Neuronal stem cell (in vitro differentiated cells): Measurements from ENCODE around the gene SELENOW.

Source experiments
- DNase-seq: peaks from one replicate; pipeline ENCODE4 v3.0.0-alpha.2; 2013; ENCODE audit warnings: low spot score
- H2AFZ ChIP-seq: one replicate; pipeline ENCODE4 v1.6.1; 2013; ENCODE audit warnings: mild to moderate bottlenecking, low read length, inconsistent platforms
- H2AK5ac ChIP-seq: 2 replicates; pipeline ENCODE4 v1.6.1; 2013; ENCODE audit warnings: low read depth, mild to moderate bottlenecking, inconsistent platforms, low read length, moderate library complexity, mixed read lengths
- H2BK120ac ChIP-seq: 2 replicates; pipeline ENCODE4 v1.6.1; 2013; ENCODE audit warnings: low read depth, mild to moderate bottlenecking, inconsistent platforms, low read length, moderate library complexity, mixed read lengths
- H2BK12ac ChIP-seq: one replicate; pipeline ENCODE4 v1.6.1; 2013; ENCODE audit warnings: low read length, inconsistent platforms
- H2BK15ac ChIP-seq: 2 replicates; pipeline ENCODE4 v1.6.1; 2013; ENCODE audit warnings: mild to moderate bottlenecking, low read length, inconsistent platforms, mixed read lengths
- H2BK5ac ChIP-seq: one replicate; pipeline ENCODE4 v1.6.1; 2013; ENCODE audit warnings: inconsistent platforms, mild to moderate bottlenecking, low read length, moderate library complexity
- H3K14ac ChIP-seq: one replicate; pipeline ENCODE4 v1.6.1; 2013; ENCODE audit warnings: low read length, inconsistent platforms
- H3K18ac ChIP-seq: 2 replicates; pipeline ENCODE4 v1.6.1; 2013; ENCODE audit warnings: low read length, inconsistent platforms
- H3K23ac ChIP-seq: 2 replicates; pipeline ENCODE4 v1.6.1; 2013; ENCODE audit warnings: low read depth, mild to moderate bottlenecking, mixed read lengths, low read length, inconsistent platforms; ENCODE audit not compliant: poor library complexity
- H3K27ac ChIP-seq: replicated peaks from 3 replicates; pipeline ENCODE4 v1.5.1; 2013; ENCODE audit warnings: low read length, inconsistent platforms
- H3K27me3 ChIP-seq, 3 experiments: 2 replicates each; pipeline ENCODE4 v1.6.1; 2013; ENCODE audit warnings: low read length in 3 of 3, mild to moderate bottlenecking in 2 of 3, inconsistent platforms in 1 of 3, low read depth in 1 of 3, mixed read lengths in 1 of 3, moderate library complexity in 1 of 3; ENCODE audit not compliant: control insufficient read depth in 3 of 3, insufficient read depth in 3 of 3
- H3K36me3 ChIP-seq, 2 donors: replicated peaks in 1 of 2; 2 replicates each; pipeline ENCODE4 v1.6.1; 2013; ENCODE audit warnings: low read length in 2 of 2; ENCODE audit not compliant: control insufficient read depth in 2 of 2, insufficient read depth in 2 of 2
- H3K4ac ChIP-seq: 2 replicates; pipeline ENCODE4 v1.6.1; 2013; ENCODE audit warnings: inconsistent platforms, mild to moderate bottlenecking, low read length, moderate library complexity
- H3K4me1 ChIP-seq, 2 donors: 1 replicate in 1 of 2; 2 replicates in 1 of 2; pipeline ENCODE4 v1.6.1; 2013; ENCODE audit warnings: low read length in 2 of 2, low read depth in 1 of 2; ENCODE audit not compliant: control insufficient read depth in 2 of 2, insufficient read depth in 1 of 2
- H3K4me2 ChIP-seq: one replicate; pipeline ENCODE4 v1.6.1; 2013; ENCODE audit warnings: mild to moderate bottlenecking, low read length, inconsistent platforms; ENCODE audit not compliant: insufficient read depth, poor library complexity, severe bottlenecking
- H3K4me3 ChIP-seq, 2 donors: 2 replicates each; pipeline ENCODE4 v1.5.1; 2013; ENCODE audit warnings: low read length in 2 of 2, mild to moderate bottlenecking in 2 of 2, inconsistent platforms in 1 of 2, moderate library complexity in 1 of 2
- H3K79me1 ChIP-seq: one replicate; pipeline ENCODE4 v1.6.1; 2013; ENCODE audit warnings: low read depth, mild to moderate bottlenecking, inconsistent platforms, low read length, moderate library complexity
- H3K9ac ChIP-seq: one replicate; pipeline ENCODE4 v1.6.1; 2013; ENCODE audit warnings: mild to moderate bottlenecking, low read depth, low read length, inconsistent platforms; ENCODE audit not compliant: poor library complexity
- H3K9me3 ChIP-seq, 2 donors: replicated peaks in 1 of 2; 2 replicates each; pipeline versions ENCODE3 to v1.6.1; 2013; ENCODE audit warnings: low read length in 2 of 2, mild to moderate bottlenecking in 2 of 2, inconsistent platforms in 1 of 2, low read depth in 1 of 2, mixed read lengths in 1 of 2, moderate library complexity in 1 of 2; ENCODE audit not compliant: control insufficient read depth in 2 of 2, insufficient read depth in 1 of 2
- H4K8ac ChIP-seq: one replicate; pipeline ENCODE4 v1.6.1; 2013; ENCODE audit warnings: low read depth, mild to moderate bottlenecking, inconsistent platforms, low read length, moderate library complexity
- H4K91ac ChIP-seq: one replicate; pipeline ENCODE4 v1.6.1; 2013; ENCODE audit warnings: low read length, low read depth, mild to moderate bottlenecking, inconsistent platforms; ENCODE audit not compliant: poor library complexity
- WGBS, 2 donors: extraction: QIAGEN DNeasy Blood & Tissue Kit; methylation state at CpG; one replicate each; pipeline ENCODE4 v1.1.7; 2013; ENCODE audit warnings: missing lambda C conversion rate in 2 of 2, mixed read lengths in 1 of 2; ENCODE audit not compliant: insufficient read length in 2 of 2, insufficient replicate concordance in 1 of 2; ENCODE audit errors: extremely low coverage in 2 of 2; 5-methylcytosine and 5-hydroxymethylcytosine counted together

Gene SELENOW

GRCh38 chr19:47757617-47758442, 20.7 kb upstream of the SELENOW start:
- Histone ChIP-seq H3K9ac (no peak overlapping the region), H2BK120ac (no peak overlapping the region), H3K4me1 (no peaks in the 10 kb centered on the region), H2BK15ac (no peak overlapping the region), H2BK5ac (no peak overlapping the region), H3K9me3 (peaks cover 0 to 2% of the 10 kb centered on the region in 2 donors), H3K27me3 (no peaks in the 10 kb centered on the region), H3K18ac (no peak overlapping the region), H4K8ac (no peak overlapping the region), H2BK12ac (no peak overlapping the region), H3K27ac (no peak overlapping the region), H2AK5ac (no peak overlapping the region), H2AFZ (no peak overlapping the region), H3K79me1 (peaks cover 1% of the 10 kb centered on the region), H3K14ac (no peak overlapping the region), H3K4ac (no peak overlapping the region), H4K91ac (no peak overlapping the region), H3K4me2 (no peak overlapping the region), H3K36me3 (peaks cover 36 to 63% of the 10 kb centered on the region in 2 donors), H3K4me3 (no peak overlapping the region), H3K23ac (no peak overlapping the region)
- no CpG with 5 or more reads among the region's 14 CpGs for WGBS, 2 donors
- DNase-seq = no peak

- Histone ChIP-seq H3K23ac (no peak overlapping the region), H3K4me1 (no peaks in the 10 kb centered on the region), H3K4me2 (no peak overlapping the region), H2AFZ (no peak overlapping the region), H3K4ac (no peak overlapping the region), H2BK120ac (no peak overlapping the region), H2BK12ac (no peak overlapping the region), H2BK5ac (no peak overlapping the region), H3K18ac (no peak overlapping the region), H3K9me3 (peaks cover 0 to 2% of the 10 kb centered on the region in 2 donors), H3K27me3 (no peaks in the 10 kb centered on the region), H3K4me3 (no peak overlapping the region), H3K14ac (no peak overlapping the region), H3K9ac (no peak overlapping the region), H4K8ac (no peak overlapping the region), H3K36me3 (peaks cover 33 to 57% of the 10 kb centered on the region in 2 donors), H4K91ac (no peak overlapping the region), H3K79me1 (peaks cover 1% of the 10 kb centered on the region), H3K27ac (no peak overlapping the region), H2AK5ac (no peak overlapping the region), H2BK15ac (no peak overlapping the region)
- no CpG with 5 or more reads among the region's 5 CpGs for WGBS, 2 donors
- DNase-seq = no peak
These were observed 20.1 kb upstream of the SELENOW start for GRCh38 chr19:47758443-47758804.

GRCh38 chr19:47760632-47760999, 17.9 kb upstream of the SELENOW start:
- no peak overlapping the region for H3K18ac ChIP-seq
- H2BK120ac ChIP-seq = no peak overlapping the region
- peaks cover 0 to 2% of the 10 kb centered on the region in 2 donors for H3K9me3 ChIP-seq
- H3K4me2 ChIP-seq = no peak overlapping the region
- no peaks in the 10 kb centered on the region for H3K4me1 ChIP-seq
- WGBS, 2 donors = no CpG with 5 or more reads among the region's 5 CpGs
- no peak overlapping the region for H2BK5ac ChIP-seq
- no peak overlapping the region for H2AK5ac ChIP-seq
- no peak overlapping the region for H3K4ac ChIP-seq
- no peak overlapping the region for H2BK12ac ChIP-seq
- no peak overlapping the region for H3K23ac ChIP-seq
- no peak overlapping the region for H3K4me3 ChIP-seq
- no peak overlapping the region for H2BK15ac ChIP-seq
- peaks cover 1% of the 10 kb centered on the region for H3K79me1 ChIP-seq
- peaks cover 25 to 37% of the 10 kb centered on the region in 2 donors for H3K36me3 ChIP-seq
- DNase-seq = no peak
- no peak overlapping the region for H3K27ac ChIP-seq
- H4K91ac ChIP-seq = no peak overlapping the region
- no peak overlapping the region for H3K9ac ChIP-seq
- no peak overlapping the region for H2AFZ ChIP-seq
- H4K8ac ChIP-seq = no peak overlapping the region
- no peak overlapping the region for H3K14ac ChIP-seq
- H3K27me3 ChIP-seq = no peaks in the 10 kb centered on the region

- DNase-seq = no peak
- H3K4ac ChIP-seq = no peak overlapping the region
These were observed 16.9 kb upstream of the SELENOW start for GRCh38 chr19:47761566-47761965.

More at GRCh38 chr19:47761566-47761965, 16.9 kb upstream of the SELENOW start:
- peaks cover 2 to 4% of the 10 kb centered on the region in 2 donors for H3K4me1 ChIP-seq
- no peak overlapping the region for H2BK12ac ChIP-seq
- H3K79me1 ChIP-seq = peaks cover 1% of the 10 kb centered on the region
- no peak overlapping the region for H3K4me3 ChIP-seq
- H3K18ac ChIP-seq = no peak overlapping the region
- H2BK120ac ChIP-seq = no peak overlapping the region
- H3K36me3 ChIP-seq = peaks cover 17 to 28% of the 10 kb centered on the region in 2 donors
- no peak overlapping the region for H3K14ac ChIP-seq
- peaks cover 0 to 2% of the 10 kb centered on the region in 2 donors for H3K9me3 ChIP-seq
- WGBS, 2 donors = no CpG with 5 or more reads among the region's 5 CpGs
- H3K27ac ChIP-seq = no peak overlapping the region
- no peak overlapping the region for H2BK15ac ChIP-seq
- no peak overlapping the region for H3K23ac ChIP-seq
- no peak overlapping the region for H3K4me2 ChIP-seq
- H4K91ac ChIP-seq = no peak overlapping the region
- H4K8ac ChIP-seq = no peak overlapping the region
- H2BK5ac ChIP-seq = no peak overlapping the region
- H3K27me3 ChIP-seq = peaks cover 0 to 2% (median 0%) of the 10 kb centered on the region in 3 experiments
- H2AK5ac ChIP-seq = no peak overlapping the region
- H2AFZ ChIP-seq = no peak overlapping the region
- no peak overlapping the region for H3K9ac ChIP-seq
